RWPE1 (cell line): ENCODE measurements around the gene ADCY5.

ENCODE experiments used
- CTCF ChIA-PET: fragments of 350-600 bp; sonication (Branson Sonifier 250); formaldehyde crosslinking; extraction: SDS; loops from one replicate; lab custom pipeline; 2021; lab: Yijun Ruan, JAX
- POLR2A ChIA-PET: fragments of 400-600 bp; formaldehyde crosslinking; extraction: SDS; loops from one replicate; lab custom pipeline; 2020; ENCODE audit warnings: antibody characterized with exemption; ENCODE audit not compliant: low non-redundant PET; lab: Yijun Ruan, JAX
- DNase-seq: peaks from one replicate; pipeline ENCODE4 v3.0.0; 2012; ENCODE audit warnings: low spot score
- H3K27ac ChIP-seq: fragments of 450-650 bp; 2 replicates; pipeline ENCODE4 v1.5.1; 2017
- CTCF ChIP-seq: fragments of 450-650 bp; conservative IDR thresholded peaks from 2 replicates; pipeline ENCODE4 v1.5.1; 2017; ENCODE audit warnings: low read depth, mild to moderate bottlenecking

The ADCY5 gene

GRCh38 chr3:123300583-123300982 lies 148.3 kb downstream of the ADCY5 start:
- ChIA-PET CTCF (no interaction called here), POLR2A (no interaction called here)
- TF ChIP-seq CTCF, result no peak
- H3K27ac ChIP-seq, result no peak overlapping the region
- no peak for DNase-seq

- H3K27ac ChIP-seq, result no peak overlapping the region
- CTCF ChIA-PET, result no interaction called here
- POLR2A ChIA-PET, result no interaction called here
- no peak for DNase-seq
- no peak for TF ChIP-seq CTCF
Measured at GRCh38 chr3:123300056-123300455, 148.8 kb downstream of the ADCY5 start.

- TF ChIP-seq CTCF, result no peak
- no peak for DNase-seq
- ChIA-PET POLR2A (no interaction called here), CTCF (no interaction called here)
- H3K27ac ChIP-seq, result no peak overlapping the region
Measured at GRCh38 chr3:123299581-123299980, 149.3 kb downstream of the ADCY5 start.

GRCh38 chr3:123298903-123299302 lies 150.0 kb downstream of the ADCY5 start:
- CTCF ChIA-PET, result no interaction called here
- no peak for TF ChIP-seq CTCF
- no peak overlapping the region for H3K27ac ChIP-seq
- POLR2A ChIA-PET, result no interaction called here
- DNase-seq, result no peak

GRCh38 chr3:123297627-123297899 lies 151.3 kb downstream of the ADCY5 start:
- no peak for TF ChIP-seq CTCF
- POLR2A ChIA-PET, result no interaction called here
- CTCF ChIA-PET, result interaction anchor here (0.7 kb wide), 2 partner anchors 29 to 1064 kb away, joined by 4 to 5 read pairs; no protein-coding TSS in a partner anchor
- no peak for DNase-seq
- no peak overlapping the region for H3K27ac ChIP-seq

- TF ChIP-seq CTCF, result no peak
- CTCF ChIA-PET, result interaction anchor here (0.7 kb wide), 3 partner anchors 12 to 1063 kb away, joined by 3 to 5 read pairs (median 4); no protein-coding TSS in a partner anchor
- no peak overlapping the region for H3K27ac ChIP-seq
- DNase-seq, result no peak
- POLR2A ChIA-PET, result no interaction called here
Measured at GRCh38 chr3:123296836-123297626, 151.9 kb downstream of the ADCY5 start.
